HCT116 (cell line): ENCODE results near the gene MPI. TPM values are rescaled to one million over a fixed set of nuclear protein-coding genes. Genes with fewer than 3 reads are reported as not detected.

Experiments
- ATAC-seq: fragments of 200-7000 bp; cut with Tn5 transposase; 2 replicates; pipeline ENCODE4 v1.9.1; 2020; ENCODE audit warnings: mild to moderate bottlenecking, moderate library complexity
- BruUV-seq: library from RNA; stranded (reverse); fragments of 400-500 nt; replicated peaks from 2 replicates; lab custom pipeline; 2021; lab: Mats Ljungman, UMichigan
- CTCF ChIA-PET: fragments of 300-600 bp; sonication (Branson Sonifier 250); formaldehyde crosslinking; loops from one replicate; lab custom pipeline; 2021; ENCODE audit warnings: antibody characterized with exemption; lab: Charles Lee
- POLR2A ChIA-PET: fragments of 300-600, 350-600 bp; sonication (Branson Sonifier 250); formaldehyde crosslinking; loops from one replicate; lab custom pipeline; 2021; ENCODE audit warnings: antibody characterized with exemption; lab: Charles Lee
- RAD21 ChIA-PET, 2 experiments: fragments of 300-600 bp; sonication (Branson Sonifier 250); formaldehyde crosslinking; loops; one replicate each; lab custom pipeline; 2023; ENCODE audit warnings: low total read pairs in 2 of 2; ENCODE audit not compliant: uncharacterized antibody in 2 of 2, unreplicated experiment in 2 of 2, low non-redundant PET in 1 of 2; lab: Charles Lee
- DNase-seq: peaks from one replicate; pipeline ENCODE4 v3.0.0-alpha.2; 2010; ENCODE audit warnings: low read depth, low spot score
- H2AFZ ChIP-seq: fragments of 200-600 bp; shearing (Covaris generic), sonication (generic); 2 replicates; pipeline ENCODE4 v1.6.1; 2017; ENCODE audit warnings: low read depth, mixed run types, mixed read lengths, antibody characterized with exemption, low read length; ENCODE audit not compliant: poor library complexity, severe bottlenecking
- H3K27ac ChIP-seq: 2 replicates; pipeline ENCODE4 v1.5.1; 2012; ENCODE audit warnings: low read depth, low read length
- H3K27me3 ChIP-seq: fragments of 200-600 bp; sonication (generic); 2 replicates; pipeline ENCODE4 v1.6.1; 2016; ENCODE audit warnings: mixed run types, low read length, mixed read lengths; ENCODE audit not compliant: insufficient read depth
- H3K36me3 ChIP-seq, 2 experiments: fragments of 200-500 bp in 1 of 2; fragments of 200-600 bp in 1 of 2; sonication (Bioruptor generic) in 1 of 2; sonication (generic) in 1 of 2; 2 replicates each; pipeline versions ENCODE4 v1.5.1 to v1.6.1; 2014 to 2016; ENCODE audit warnings: low read length in 2 of 2, inconsistent platforms in 1 of 2, mixed read lengths in 1 of 2, mixed run types in 1 of 2; ENCODE audit not compliant: insufficient read depth in 2 of 2, control insufficient read depth in 1 of 2
- H3K4me1 ChIP-seq, 2 experiments: fragments of 200-600 bp in 1 of 2; sonication (generic) in 1 of 2; 2 replicates each; pipeline versions ENCODE4 v1.5.1 to v1.6.1; 2012 to 2017; ENCODE audit warnings: low read length in 2 of 2, inconsistent platforms in 1 of 2, mild to moderate bottlenecking in 1 of 2, mixed read lengths in 1 of 2, mixed run types in 1 of 2, moderate library complexity in 1 of 2; ENCODE audit not compliant: insufficient read depth in 2 of 2, control insufficient read depth in 1 of 2
- H3K4me2 ChIP-seq: fragments of 200-600 bp; sonication (generic); 2 replicates; pipeline ENCODE4 v1.6.1; 2017; ENCODE audit warnings: mixed run types, low read length, mixed read lengths
- H3K4me3 ChIP-seq, 2 experiments: fragments of 200-600 bp in 1 of 2; sonication (generic) in 1 of 2; replicated peaks in 1 of 2; 2 replicates each; pipeline ENCODE4 v1.5.1; 2011 to 2016; ENCODE audit warnings: low read length in 2 of 2, control low read depth in 1 of 2, low read depth in 1 of 2, mild to moderate bottlenecking in 1 of 2, mixed read lengths in 1 of 2, mixed run types in 1 of 2
- H3K79me2 ChIP-seq: fragments of 200-600 bp; sonication (generic); 2 replicates; pipeline ENCODE4 v1.6.1; 2017; ENCODE audit warnings: mild to moderate bottlenecking, mixed run types, low read length, moderate library complexity, mixed read lengths; ENCODE audit not compliant: insufficient read depth
- H3K9ac ChIP-seq: fragments of 200-600 bp; sonication (generic); 2 replicates; pipeline ENCODE4 v1.6.1; 2016; ENCODE audit warnings: low read length, mixed read lengths
- H3K9me2 ChIP-seq: fragments of 200-600 bp; sonication (generic), shearing (Covaris generic); 2 replicates; pipeline ENCODE4 v1.6.1; 2017; ENCODE audit warnings: mixed run types, mild to moderate bottlenecking, moderate library complexity; ENCODE audit not compliant: insufficient read depth
- H3K9me3 ChIP-seq, 2 experiments: fragments of 200-500 bp in 1 of 2; fragments of 200-600 bp in 1 of 2; sonication (Bioruptor generic) in 1 of 2; sonication (generic) in 1 of 2; 2 replicates each; pipeline ENCODE4 v1.6.1; 2014 to 2017; ENCODE audit warnings: low read length in 2 of 2, mixed read lengths in 2 of 2, inconsistent platforms in 1 of 2, low read depth in 1 of 2, mild to moderate bottlenecking in 1 of 2, mixed run types in 1 of 2, moderate library complexity in 1 of 2; ENCODE audit not compliant: control insufficient read depth in 1 of 2, insufficient read depth in 1 of 2
- H4K20me1 ChIP-seq: fragments of 200-600 bp; sonication (generic), shearing (Covaris generic); 2 replicates; pipeline ENCODE4 v1.6.1; 2017; ENCODE audit warnings: mixed run types, mild to moderate bottlenecking, moderate library complexity; ENCODE audit not compliant: insufficient read depth
- EGR1 ChIP-seq: IDR thresholded peaks from 2 replicates; pipeline ENCODE4 v1.6.1; 2012; ENCODE audit warnings: low read depth
- EZH2phosphoT487 ChIP-seq: fragments of 200-600 bp; IDR thresholded peaks from 2 replicates; pipeline ENCODE4 v1.6.1; 2018; ENCODE audit warnings: antibody characterized with exemption, borderline replicate concordance
- FOSL1 ChIP-seq: IDR thresholded peaks from 2 replicates; pipeline ENCODE4 v1.6.1; 2012; ENCODE audit warnings: low read depth
- JUND ChIP-seq: IDR thresholded peaks from 2 replicates; pipeline ENCODE4 v1.6.1; 2012
- POLR2AphosphoS5 ChIP-seq: IDR thresholded peaks from 2 replicates; pipeline ENCODE4 v1.6.1; 2011; ENCODE audit warnings: mild to moderate bottlenecking, low read depth, low read length, moderate library complexity
- SIN3A ChIP-seq: IDR thresholded peaks from 2 replicates; pipeline ENCODE4 v1.6.1; 2012; ENCODE audit warnings: low read depth
- SRF ChIP-seq: IDR thresholded peaks from 2 replicates; pipeline ENCODE4 v1.6.1; 2012; ENCODE audit warnings: low read depth
- YY1 ChIP-seq: IDR thresholded peaks from 2 replicates; pipeline ENCODE4 v1.6.1; 2011; ENCODE audit warnings: low read length, low read depth, moderate library complexity, mild to moderate bottlenecking; ENCODE audit not compliant: insufficient replicate concordance; ENCODE audit errors: extremely low read depth
- ZFX ChIP-seq: fragments of 450-650 bp; IDR thresholded peaks from 2 replicates; pipeline ENCODE4 v1.6.1; 2017
- ZNF274 ChIP-seq: fragments of 200-500 bp; sonication (Bioruptor generic); IDR thresholded peaks from 2 replicates; pipeline ENCODE4 v1.6.1; 2014; ENCODE audit warnings: mild to moderate bottlenecking, low read depth, low read length, inconsistent platforms
- intact Hi-C: fragments of 100-400 bp; cut with micrococcal nuclease; formaldehyde crosslinking; loops from 2 replicates; pipeline ENCODE4 v1.10.0; 2022
- total RNA-seq: library from RNA; stranded (reverse); gene quantifications from one replicate; pipeline ENCODE4 v1.2.1, GENCODE V29; 2021; ENCODE audit not compliant: unreplicated experiment
- TF ChIP-seq, protein P1 (sequence below): IDR thresholded peaks from 2 replicates; pipeline ENCODE4 v1.6.1; 2012
- TF ChIP-seq, protein P2 (sequence below): IDR thresholded peaks from 2 replicates; pipeline ENCODE4 v1.6.1; 2012
- TF ChIP-seq, protein P3 (sequence below): IDR thresholded peaks from 2 replicates; pipeline ENCODE4 v1.6.1; 2012; ENCODE audit warnings: low read depth

The MPI gene
- total RNA-seq, 1 experiment from 2014 or later, result 49.7 TPM

DNA sequence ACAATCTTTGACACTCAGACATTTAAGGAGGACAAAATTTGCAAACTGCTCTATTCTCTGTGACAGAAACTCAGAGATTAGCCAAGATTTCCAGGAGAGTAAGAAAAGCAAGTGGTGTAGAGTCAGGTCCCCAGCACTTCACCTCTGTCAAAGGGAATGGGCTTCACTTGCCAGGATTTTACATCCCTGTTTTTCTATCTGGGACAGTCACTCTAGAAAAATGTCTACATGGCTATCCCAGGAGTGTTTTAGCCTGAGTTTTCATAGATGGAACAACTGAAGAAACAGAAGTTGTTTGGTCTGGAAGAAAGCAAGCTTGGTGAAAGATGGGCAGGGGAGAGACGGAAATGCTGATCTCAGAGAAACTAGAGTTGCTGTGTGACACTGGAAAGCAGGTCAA lies 13.8 kb downstream of the MPI start:
- no peak overlapping the region for H3K27ac ChIP-seq
- H3K9ac ChIP-seq, result no peak overlapping the region
- no peaks in the 10 kb centered on the region for H3K9me3 ChIP-seq
- H4K20me1 ChIP-seq, result no peaks in the 10 kb centered on the region; the same call in 1 of the 2 replicates
- H3K79me2 ChIP-seq, result peaks cover 19% of the 10 kb centered on the region
- no peaks in the 10 kb centered on the region for H3K27me3 ChIP-seq
- no peaks in the 10 kb centered on the region for H3K9me2 ChIP-seq
- H3K4me3 ChIP-seq, result no peak overlapping the region
- CTCF ChIA-PET, result no interaction called here
- H2AFZ ChIP-seq, result no peak overlapping the region
- ATAC-seq, result no peak
- peaks cover 11 to 35% of the 10 kb centered on the region in 2 experiments; a peak in 3 of 4 replicates for H3K36me3 ChIP-seq
- DNase-seq, result no peak
- H3K4me2 ChIP-seq, result no peak overlapping the region
- BruUV-seq, result no TSS peak
- RAD21 ChIA-PET, result no interaction called here
- H3K4me1 ChIP-seq, result peaks cover 10 to 17% of the 10 kb centered on the region in 2 experiments; a peak in 2 of 4 replicates
- no peak for TF ChIP-seq YY1
- no peak for TF ChIP-seq POLR2AphosphoS5
- TF ChIP-seq, protein P1, sequence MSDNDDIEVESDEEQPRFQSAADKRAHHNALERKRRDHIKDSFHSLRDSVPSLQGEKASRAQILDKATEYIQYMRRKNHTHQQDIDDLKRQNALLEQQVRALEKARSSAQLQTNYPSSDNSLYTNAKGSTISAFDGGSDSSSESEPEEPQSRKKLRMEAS, result no peak
- no peak for TF ChIP-seq EGR1
- no peak for TF ChIP-seq SIN3A
- no peak for TF ChIP-seq SRF
- TF ChIP-seq, protein P2, sequence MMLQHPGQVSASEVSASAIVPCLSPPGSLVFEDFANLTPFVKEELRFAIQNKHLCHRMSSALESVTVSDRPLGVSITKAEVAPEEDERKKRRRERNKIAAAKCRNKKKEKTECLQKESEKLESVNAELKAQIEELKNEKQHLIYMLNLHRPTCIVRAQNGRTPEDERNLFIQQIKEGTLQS, result no peak
- TF ChIP-seq, protein P3, sequence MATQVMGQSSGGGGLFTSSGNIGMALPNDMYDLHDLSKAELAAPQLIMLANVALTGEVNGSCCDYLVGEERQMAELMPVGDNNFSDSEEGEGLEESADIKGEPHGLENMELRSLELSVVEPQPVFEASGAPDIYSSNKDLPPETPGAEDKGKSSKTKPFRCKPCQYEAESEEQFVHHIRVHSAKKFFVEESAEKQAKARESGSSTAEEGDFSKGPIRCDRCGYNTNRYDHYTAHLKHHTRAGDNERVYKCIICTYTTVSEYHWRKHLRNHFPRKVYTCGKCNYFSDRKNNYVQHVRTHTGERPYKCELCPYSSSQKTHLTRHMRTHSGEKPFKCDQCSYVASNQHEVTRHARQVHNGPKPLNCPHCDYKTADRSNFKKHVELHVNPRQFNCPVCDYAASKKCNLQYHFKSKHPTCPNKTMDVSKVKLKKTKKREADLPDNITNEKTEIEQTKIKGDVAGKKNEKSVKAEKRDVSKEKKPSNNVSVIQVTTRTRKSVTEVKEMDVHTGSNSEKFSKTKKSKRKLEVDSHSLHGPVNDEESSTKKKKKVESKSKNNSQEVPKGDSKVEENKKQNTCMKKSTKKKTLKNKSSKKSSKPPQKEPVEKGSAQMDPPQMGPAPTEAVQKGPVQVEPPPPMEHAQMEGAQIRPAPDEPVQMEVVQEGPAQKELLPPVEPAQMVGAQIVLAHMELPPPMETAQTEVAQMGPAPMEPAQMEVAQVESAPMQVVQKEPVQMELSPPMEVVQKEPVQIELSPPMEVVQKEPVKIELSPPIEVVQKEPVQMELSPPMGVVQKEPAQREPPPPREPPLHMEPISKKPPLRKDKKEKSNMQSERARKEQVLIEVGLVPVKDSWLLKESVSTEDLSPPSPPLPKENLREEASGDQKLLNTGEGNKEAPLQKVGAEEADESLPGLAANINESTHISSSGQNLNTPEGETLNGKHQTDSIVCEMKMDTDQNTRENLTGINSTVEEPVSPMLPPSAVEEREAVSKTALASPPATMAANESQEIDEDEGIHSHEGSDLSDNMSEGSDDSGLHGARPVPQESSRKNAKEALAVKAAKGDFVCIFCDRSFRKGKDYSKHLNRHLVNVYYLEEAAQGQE, result no peak
- no peak for TF ChIP-seq EZH2phosphoT487
- TF ChIP-seq FOSL1, result no peak
- no peak for TF ChIP-seq ZFX
- TF ChIP-seq ZNF274, result no peak
- TF ChIP-seq JUND, result no peak
- intact Hi-C loops, result no loop called here
- POLR2A ChIA-PET, result no interaction called here
